H1 (cell line): ENCODE results near the gene NSF.
"Not testable (repeated sequence)": the region's sequence is repeated elsewhere in the genome, so short reads cannot be mapped to it uniquely, and the experiment has no call there.

ENCODE experiments used
- CTCF ChIP-seq, 3 experiments: IDR thresholded peaks; 1 replicate in 2 of 3; 2 replicates in 1 of 3; pipeline versions ENCODE4 v1.5.1 to v1.6.1; 2011; ENCODE audit warnings: low read length in 3 of 3, mild to moderate bottlenecking in 3 of 3, inconsistent platforms in 2 of 3, low read depth in 1 of 3, moderate library complexity in 1 of 3; ENCODE audit not compliant: insufficient read depth in 1 of 3; ENCODE audit errors: control extremely low read depth in 1 of 3
- EP300 ChIP-seq, 2 experiments: IDR thresholded peaks; 1 replicate in 1 of 2; 2 replicates in 1 of 2; pipeline ENCODE4 v1.6.1; 2011 to 2012; ENCODE audit warnings: low read depth in 2 of 2, low read length in 2 of 2, mild to moderate bottlenecking in 2 of 2, borderline replicate concordance in 1 of 2, inconsistent platforms in 1 of 2, moderate library complexity in 1 of 2
- EZH2 ChIP-seq: fragments of 200-600 bp; sonication (generic); IDR thresholded peaks from 2 replicates; pipeline ENCODE4 v1.7.1; 2012; ENCODE audit warnings: low read depth, mild to moderate bottlenecking, moderate library complexity, low read length, inconsistent platforms; ENCODE audit not compliant: severe bottlenecking
- RXRA ChIP-seq: IDR thresholded peaks from 2 replicates; pipeline ENCODE4 v1.6.1; 2011; ENCODE audit warnings: low read depth, mild to moderate bottlenecking, low read length, moderate library complexity; ENCODE audit not compliant: insufficient read depth
- TAF1 ChIP-seq: IDR thresholded peaks from 2 replicates; pipeline ENCODE4 v1.6.1; 2011; ENCODE audit warnings: mild to moderate bottlenecking, low read depth, low read length

GRCh38 chr17:46693283-46693682 lies 102.8 kb downstream of the NSF start:
- TF ChIP-seq CTCF (IDR thresholded peaks at IDR 0.05; ENCODE audit: control extremely low read depth in 1 of 3, insufficient read depth in 1 of 3, low read depth in 1 of 3, low read length in 3 of 3); EP300 (IDR thresholded peaks at IDR 0.05; ENCODE audit: borderline replicate concordance in 1 of 2, low read depth in 2 of 2, low read length in 2 of 2); EZH2; TAF1; RXRA: not testable (repeated sequence)
